NK-92 treated with Interleukin-12 subunit alpha and Interleukin-12 subunit beta, amount 100 ng/mL, for 24 hours (cell line): Measurements from ENCODE around the gene PDZRN4.
"Not testable (repeated sequence)": the region's sequence is repeated elsewhere in the genome, so short reads cannot be mapped to it uniquely, and the experiment has no call there.

ENCODE experiments used
- DNase-seq: peaks from one replicate; lab custom pipeline; 2025; lab: John Stamatoyannopoulos, UW

PDZRN4 gene

DNA sequence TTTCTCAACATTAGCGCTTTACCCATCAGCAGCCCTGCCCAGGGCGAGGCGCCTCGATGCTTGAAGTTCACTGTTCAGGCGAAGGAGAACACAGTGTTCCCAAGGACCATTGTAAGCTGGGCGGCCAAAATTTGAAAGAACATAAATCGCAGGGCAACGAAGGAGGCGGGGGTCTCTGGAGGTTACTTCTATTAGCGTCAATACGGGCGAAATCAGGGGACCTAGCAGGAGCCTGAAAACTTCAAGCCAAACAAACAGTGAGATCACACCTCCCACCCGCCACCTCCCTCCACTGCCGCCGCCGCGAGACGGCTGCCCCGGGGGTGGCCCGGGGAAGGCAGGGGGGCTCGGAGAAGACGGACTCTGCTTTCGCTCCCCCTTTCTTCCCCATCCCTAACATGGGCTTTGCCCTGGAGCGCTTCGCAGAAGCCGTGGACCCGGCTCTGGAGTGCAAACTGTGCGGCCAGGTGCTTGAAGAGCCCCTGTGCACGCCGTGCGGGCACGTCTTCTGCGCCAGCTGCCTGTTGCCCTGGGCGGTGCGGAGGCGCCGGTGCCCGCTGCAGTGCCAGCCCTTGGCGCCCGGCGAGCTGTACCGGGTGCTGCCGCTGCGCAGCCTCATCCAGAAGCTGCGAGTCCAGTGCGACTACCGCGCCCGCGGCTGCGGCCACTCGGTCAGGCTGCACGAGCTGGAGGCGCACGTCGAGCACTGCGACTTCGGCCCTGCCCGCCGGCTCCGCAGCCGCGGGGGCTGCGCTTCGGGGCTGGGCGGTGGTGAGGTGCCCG lies at the start of gene PDZRN4:
PDZRN4 (plus strand) TSS at position 263 of the 783 bp plus-strand sequence.
- DNase-seq = no peak

DNA sequence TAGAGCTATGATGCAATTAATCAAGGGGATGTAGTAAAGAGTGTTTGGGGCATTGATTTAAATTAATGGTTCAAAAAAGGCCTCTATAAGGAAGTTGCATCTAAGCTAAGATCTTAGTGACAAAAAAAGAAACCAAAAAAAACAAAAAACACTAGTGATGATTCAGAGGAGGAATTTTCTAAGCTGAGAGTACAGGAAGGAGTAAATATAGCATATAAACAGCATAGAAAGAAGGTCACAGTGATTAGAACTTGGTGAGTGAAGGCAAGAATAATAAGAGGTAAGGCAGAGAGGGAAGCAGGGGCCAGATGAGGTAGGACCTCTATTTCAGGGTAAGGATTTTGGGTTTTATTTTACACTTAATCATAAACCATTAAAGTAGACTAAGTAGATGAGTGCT lies 48.0 kb upstream of the PDZRN4 start:
- DNase-seq = no peak

DNA sequence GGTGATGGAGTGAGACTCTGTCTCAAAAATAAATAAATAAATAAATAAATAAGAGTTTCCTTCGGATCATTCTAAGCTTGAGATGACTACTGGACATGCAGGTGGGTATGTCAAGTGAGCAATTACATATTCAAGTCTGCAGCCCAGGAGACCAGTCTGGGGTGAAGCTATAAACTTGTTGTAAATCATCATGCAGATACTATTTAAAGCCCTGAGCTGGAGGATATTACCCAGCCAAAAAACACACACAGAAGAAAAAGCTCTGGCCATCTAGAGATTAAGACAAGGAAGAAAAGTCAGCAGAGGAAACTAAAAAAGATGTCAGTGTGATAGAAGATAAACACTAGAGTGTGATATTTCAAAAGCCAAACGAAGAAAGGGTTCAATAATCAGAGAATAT lies 47.0 kb upstream of the PDZRN4 start:
- DNase-seq = no peak

GRCh38 chr12:41142376-41142775 lies 45.7 kb upstream of the PDZRN4 start:
- DNase-seq = no peak

DNA sequence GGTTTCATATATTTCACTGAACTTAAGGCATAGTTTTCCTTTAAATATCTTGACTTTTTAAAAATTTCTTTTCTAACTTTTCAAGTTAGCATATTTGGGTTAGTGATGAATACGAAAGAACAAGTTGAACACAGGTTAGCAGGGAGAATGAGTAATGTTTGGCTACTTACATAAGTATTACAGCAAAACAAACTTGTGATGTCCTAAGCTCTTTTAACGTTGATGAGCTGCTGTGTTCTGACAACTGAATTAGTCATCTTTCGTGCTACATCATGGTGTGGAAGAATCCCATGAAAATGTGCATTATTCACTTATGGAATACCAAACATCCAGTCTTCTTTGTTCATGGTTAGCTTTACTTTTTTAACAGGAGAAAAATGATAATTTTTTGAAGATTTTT lies 36.3 kb upstream of the PDZRN4 start:
- DNase-seq = no peak

GRCh38 chr12:41162461-41162860 lies 25.7 kb upstream of the PDZRN4 start:
- DNase-seq = no peak

- DNase-seq = no peak
Measured at GRCh38 chr12:41167701-41168100, 20.4 kb upstream of the PDZRN4 start.

GRCh38 chr12:41174602-41175001 lies 13.5 kb upstream of the PDZRN4 start:
- no peak for DNase-seq

GRCh38 chr12:41179507-41179906 lies 8.6 kb upstream of the PDZRN4 start:
- not testable (repeated sequence) for DNase-seq

- DNase-seq = no peak
Measured at GRCh38 chr12:41184864-41185263, 3.3 kb upstream of the PDZRN4 start.

GRCh38 chr12:41186026-41186425 lies 2.1 kb upstream of the PDZRN4 start:
- no peak for DNase-seq

DNA sequence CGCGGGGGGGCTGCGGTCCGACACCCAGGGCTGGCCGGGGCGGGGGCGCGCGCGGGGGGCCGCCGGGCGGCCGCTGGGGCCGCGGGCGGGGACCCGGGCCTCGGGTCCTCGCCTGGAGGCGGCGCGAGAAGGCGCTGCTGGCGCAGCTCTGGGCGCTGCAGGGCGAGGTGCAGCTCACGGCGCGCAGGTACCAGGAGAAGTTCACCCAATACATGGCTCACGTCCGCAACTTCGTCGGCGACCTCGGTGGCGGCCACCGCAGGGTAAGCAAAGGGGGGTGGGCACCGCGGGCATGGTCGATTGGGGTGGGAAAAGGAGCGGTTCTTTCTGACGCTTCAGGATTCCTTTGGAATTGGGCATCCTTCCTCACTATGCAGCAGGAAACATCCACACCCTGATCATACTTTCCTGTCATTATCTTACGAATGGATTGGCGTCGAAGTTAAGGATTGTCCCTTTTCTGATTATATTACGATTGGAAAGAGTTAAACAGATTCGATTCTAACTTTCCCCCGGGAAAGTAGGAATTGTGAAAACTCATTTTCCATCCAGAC lies 798 bp downstream of the PDZRN4 start:
- no peak for DNase-seq

DNA sequence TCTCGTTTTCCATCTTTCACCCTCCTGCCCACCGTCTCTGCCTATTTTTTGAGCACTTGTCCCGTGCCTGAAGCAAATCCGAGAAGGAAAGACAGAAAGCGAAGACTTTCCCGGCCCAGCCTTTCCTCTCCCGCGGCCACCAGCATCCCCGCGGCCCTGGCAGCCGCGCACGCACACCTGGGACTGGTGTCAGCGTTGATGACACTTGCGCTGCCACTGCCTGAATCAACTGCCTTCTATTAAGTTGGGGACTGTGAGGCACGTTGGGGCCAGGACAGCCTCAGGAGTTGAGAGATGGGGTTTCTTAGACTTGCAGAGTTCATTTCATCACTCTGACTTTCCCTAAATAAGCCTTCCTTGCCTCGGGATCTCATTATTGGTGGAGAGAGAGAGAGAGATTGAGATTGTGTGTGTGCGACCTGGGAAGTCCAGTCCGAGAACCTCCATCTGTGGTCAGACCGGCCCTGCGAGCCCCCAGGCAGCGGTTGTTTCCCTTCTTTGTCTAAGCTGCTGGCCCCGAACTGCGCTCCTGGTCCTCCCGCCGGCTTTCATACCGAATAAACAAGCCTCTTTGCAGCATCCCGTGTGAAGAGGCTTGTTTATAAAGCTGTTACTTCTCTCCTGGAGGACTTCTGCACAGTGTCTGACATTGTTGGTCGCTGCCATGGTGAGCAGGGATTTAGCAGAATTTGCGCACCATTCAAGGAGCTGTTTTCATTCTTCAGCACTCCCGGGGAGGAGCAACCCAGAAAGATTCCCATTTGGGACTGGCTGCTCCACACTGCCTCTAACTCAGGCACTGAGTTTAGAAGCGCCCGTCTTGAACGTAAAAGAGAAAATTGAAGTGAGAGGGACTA lies 1.5 kb downstream of the PDZRN4 start:
- DNase-seq = no peak

- DNase-seq = no peak
Measured at GRCh38 chr12:41190338-41190737, 2.2 kb downstream of the PDZRN4 start.

- DNase-seq = not testable (repeated sequence)
Measured at GRCh38 chr12:41191549-41191948, 3.4 kb downstream of the PDZRN4 start.

- no peak for DNase-seq
Measured at GRCh38 chr12:41193311-41193710, 5.2 kb downstream of the PDZRN4 start.

GRCh38 chr12:41202051-41202450 lies 13.9 kb downstream of the PDZRN4 start:
- DNase-seq = no peak

- no peak for DNase-seq
Measured at GRCh38 chr12:41205070-41205709, 17.1 kb downstream of the PDZRN4 start.

DNA sequence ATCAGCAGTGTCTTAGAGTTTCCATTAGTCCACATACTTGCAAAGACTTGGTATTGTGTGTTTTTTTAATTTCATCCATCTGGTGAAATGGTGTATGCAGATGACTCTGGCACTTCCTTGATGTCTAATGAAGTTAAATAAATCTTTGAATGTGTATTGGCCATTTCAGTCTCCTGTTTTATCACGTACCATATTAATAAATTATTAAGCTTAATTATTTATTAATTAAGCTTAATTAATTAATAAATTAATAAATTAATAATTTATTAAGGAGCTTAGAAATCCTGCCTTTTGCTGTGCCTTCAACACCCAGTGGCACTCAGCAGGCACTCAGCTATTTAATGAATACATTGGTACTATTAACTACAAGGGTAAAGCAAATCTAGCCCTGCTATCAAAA lies 18.2 kb downstream of the PDZRN4 start:
- DNase-seq = no peak

- DNase-seq = no peak
Measured at GRCh38 chr12:41211448-41211847, 23.3 kb downstream of the PDZRN4 start.

- DNase-seq = no peak
Measured at GRCh38 chr12:41212625-41213024, 24.5 kb downstream of the PDZRN4 start.

GRCh38 chr12:41213107-41213506 lies 25.0 kb downstream of the PDZRN4 start:
- no peak for DNase-seq
